Urinary bladder (tissue), 4 donors: ENCODE results near the gene P2RY13. TPM values are rescaled to one million over a fixed set of nuclear protein-coding genes. Genes with fewer than 3 reads are reported as not detected.

ENCODE experiments used
- DNase-seq: peaks from one replicate; pipeline ENCODE4 v3.0.0-alpha.2; 2015; ENCODE audit errors: extremely low spot score
- H3K27ac ChIP-seq: one replicate; pipeline ENCODE4 v1.5.1; 2013; ENCODE audit warnings: low read depth, mild to moderate bottlenecking, moderate library complexity
- H3K36me3 ChIP-seq: one replicate; pipeline ENCODE4 v1.6.1; 2013; ENCODE audit warnings: mild to moderate bottlenecking, moderate library complexity; ENCODE audit not compliant: insufficient read depth
- H3K4me1 ChIP-seq: one replicate; pipeline ENCODE4 v1.6.1; 2013; ENCODE audit warnings: mild to moderate bottlenecking, moderate library complexity; ENCODE audit not compliant: insufficient read depth
- H3K4me3 ChIP-seq: one replicate; pipeline ENCODE4 v1.5.1; 2013; ENCODE audit warnings: low read depth, low read length
- WGBS: extraction: QIAGEN DNeasy Blood & Tissue Kit; methylation state at CpG from one replicate; pipeline ENCODE4 v1.1.7; 2013; 5-methylcytosine and 5-hydroxymethylcytosine counted together
- polyA plus RNA-seq: library from polyadenylated mRNA; stranded (reverse); fragments of 200-250 nt; gene quantifications from one replicate; pipeline ENCODE4 v1.2.3, GENCODE V29; 2013
- total RNA-seq: library from RNA; depleted of rRNA; stranded (reverse); fragments of >200 nt; gene quantifications from one replicate; pipeline ENCODE4 v1.2.3, GENCODE V29; 2014
- donor health status: healthy with polysubstance abuse.
- donor health status: healthy.

The P2RY13 gene
- total RNA-seq: 2.3 TPM
- 0.57 TPM for polyA plus RNA-seq

- no peak for DNase-seq
- Histone ChIP-seq H3K36me3 (no peaks in the 10 kb centered on the region), H3K4me1 (no peaks in the 10 kb centered on the region), H3K4me3 (no peak within 1 kb of the TSS), H3K27ac (no peak within 1 kb of the TSS)
- WGBS: 94% methylated on average over 1 of the region's 1 CpG
Measured at GRCh38 chr3:151329363-151329762, at the start of gene P2RY13. Gene P2RY13, minus strand, starts transcription at chr3:151329549. Its CDS starts 21 bp downstream, at chr3:151329528.

GRCh38 chr3:151377768-151378385 lies 48.5 kb upstream of the P2RY13 start:
- DNase-seq: no peak
- WGBS: 85% methylated on average over 8 of the region's 8 CpGs
- Histone ChIP-seq H3K4me3 (no peak overlapping the region), H3K4me1 (no peaks in the 10 kb centered on the region), H3K27ac (no peak overlapping the region), H3K36me3 (no peaks in the 10 kb centered on the region)

GRCh38 chr3:151372063-151372820 lies 42.9 kb upstream of the P2RY13 start:
- H3K4me1 ChIP-seq: no peaks in the 10 kb centered on the region
- DNase-seq: no peak
- no peak overlapping the region for H3K4me3 ChIP-seq
- 94% methylated on average over 4 of the region's 4 CpGs for WGBS
- H3K36me3 ChIP-seq: no peaks in the 10 kb centered on the region
- H3K27ac ChIP-seq: no peak overlapping the region

DNA sequence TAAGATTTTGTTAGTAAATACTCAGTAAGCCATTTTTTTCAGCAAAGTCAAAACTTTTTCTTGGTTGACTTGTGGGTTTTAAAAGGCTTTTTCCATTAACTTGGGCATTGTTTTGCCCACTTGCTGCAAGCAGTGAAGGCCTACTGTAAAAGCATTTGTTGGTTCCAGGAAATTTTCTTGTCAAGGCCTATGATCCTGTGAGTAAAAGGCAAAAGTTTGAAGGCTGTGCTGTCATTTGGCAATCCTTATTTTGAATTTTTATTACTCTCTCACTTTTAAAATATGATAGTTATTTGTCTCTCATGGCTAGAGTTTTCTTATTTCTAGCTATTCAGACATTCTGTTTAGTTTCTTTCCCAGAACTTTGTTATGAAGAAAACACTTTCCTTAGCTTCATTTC lies 42.2 kb upstream of the P2RY13 start:
- H3K4me1 ChIP-seq: no peaks in the 10 kb centered on the region
- DNase-seq: no peak
- no peak overlapping the region for H3K27ac ChIP-seq
- no peak overlapping the region for H3K4me3 ChIP-seq
- H3K36me3 ChIP-seq: no peaks in the 10 kb centered on the region

GRCh38 chr3:151367448-151367847 lies 38.1 kb upstream of the P2RY13 start:
- Histone ChIP-seq H3K4me3 (no peak overlapping the region), H3K36me3 (no peaks in the 10 kb centered on the region), H3K27ac (no peak overlapping the region), H3K4me1 (no peaks in the 10 kb centered on the region)
- no peak for DNase-seq
- WGBS: 86% methylated on average over 5 of the region's 5 CpGs

GRCh38 chr3:151366993-151367392 lies 37.6 kb upstream of the P2RY13 start:
- Histone ChIP-seq H3K4me3 (no peak overlapping the region), H3K36me3 (no peaks in the 10 kb centered on the region), H3K4me1 (no peaks in the 10 kb centered on the region), H3K27ac (no peak overlapping the region)
- no peak for DNase-seq
- WGBS: 83% methylated on average over 3 of the region's 3 CpGs

- H3K4me3 ChIP-seq: no peak overlapping the region
- no peak for DNase-seq
Measured at GRCh38 chr3:151362751-151363174, 33.4 kb upstream of the P2RY13 start.

DNA sequence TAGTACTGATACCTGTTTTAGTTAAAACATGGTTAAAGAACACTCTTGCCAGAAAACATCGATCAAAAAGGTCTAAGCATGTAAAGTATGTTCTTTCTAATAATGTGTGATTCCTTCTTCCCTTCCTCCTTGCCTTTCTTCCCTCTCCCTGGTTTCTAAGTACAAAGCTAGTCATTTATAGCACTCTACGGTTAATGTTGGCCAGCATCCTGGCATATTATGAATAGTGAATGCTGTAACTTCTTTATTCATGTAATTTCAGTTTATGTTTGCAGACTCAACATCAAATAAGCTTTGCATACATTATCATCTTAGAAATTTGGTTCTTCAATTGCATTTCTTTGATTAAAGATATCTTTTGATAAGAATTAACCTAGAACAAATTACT lies 28.1 kb upstream of the P2RY13 start:
- Histone ChIP-seq H3K4me1 (no peaks in the 10 kb centered on the region), H3K27ac (no peak overlapping the region), H3K36me3 (no peaks in the 10 kb centered on the region), H3K4me3 (no peak overlapping the region)
- DNase-seq: no peak
- 59% methylated on average over 2 of the region's 2 CpGs for WGBS

More at GRCh38 chr3:151362751-151363174, 33.4 kb upstream of the P2RY13 start:
- no peaks in the 10 kb centered on the region for H3K36me3 ChIP-seq
- WGBS: 72% methylated on average over 3 of the region's 3 CpGs
- H3K27ac ChIP-seq: no peak overlapping the region
- no peaks in the 10 kb centered on the region for H3K4me1 ChIP-seq

DNA sequence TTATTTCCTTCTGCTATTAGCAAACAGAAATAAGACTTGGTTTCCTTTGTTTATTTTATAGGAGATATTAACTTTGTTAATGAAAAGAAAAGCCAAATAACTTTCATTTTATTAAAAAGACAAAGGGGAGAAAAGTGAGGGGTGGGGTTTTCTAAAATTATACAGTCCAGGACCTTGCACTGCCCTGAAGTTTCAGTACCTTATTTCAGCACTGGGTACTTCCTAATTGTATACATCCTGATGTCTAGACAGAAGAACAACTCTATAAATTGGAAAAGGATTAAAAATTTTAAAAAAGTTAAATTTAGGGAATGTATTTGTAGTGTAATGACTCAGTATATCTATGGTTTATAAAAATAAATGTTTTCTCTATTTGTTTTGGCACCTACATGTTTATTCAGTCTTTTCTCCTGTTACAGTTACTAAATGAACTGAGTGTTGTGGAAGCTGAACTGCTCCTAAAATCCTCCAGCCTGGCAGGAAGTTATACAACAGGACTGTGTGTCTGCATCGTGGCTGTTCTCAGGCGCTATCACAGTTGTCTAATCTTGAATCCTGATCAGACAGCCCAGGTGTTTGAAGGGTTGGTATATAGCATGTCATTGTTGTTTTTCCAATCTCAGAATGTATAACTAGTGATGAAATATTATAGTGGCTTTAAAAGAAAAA lies 27.6 kb upstream of the P2RY13 start:
- Histone ChIP-seq H3K4me3 (no peak overlapping the region), H3K36me3 (no peaks in the 10 kb centered on the region), H3K4me1 (no peaks in the 10 kb centered on the region), H3K27ac (no peak overlapping the region)
- DNase-seq: no peak
- 35% methylated on average over 2 of the region's 2 CpGs for WGBS

DNA sequence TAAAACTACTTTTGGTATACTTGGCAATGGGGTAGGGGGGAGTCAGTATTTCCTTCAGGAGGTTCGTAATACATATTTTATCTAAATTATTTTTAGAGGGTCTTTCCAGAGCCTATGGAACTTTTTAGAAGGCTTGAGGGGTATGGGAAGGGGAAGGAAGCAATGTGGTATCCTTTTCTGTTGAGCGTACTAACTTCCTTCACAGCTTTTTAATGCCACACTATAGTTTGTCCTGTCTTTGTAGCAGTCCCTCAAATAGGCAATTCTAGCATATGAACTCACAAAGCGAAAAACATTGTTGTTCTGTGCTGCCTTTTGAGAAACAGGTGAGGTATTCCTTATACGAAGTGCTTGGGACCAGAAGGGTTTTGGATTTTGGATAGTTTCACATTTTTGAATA lies 22.3 kb upstream of the P2RY13 start:
- WGBS: 92% methylated on average over 4 of the region's 4 CpGs
- no peak overlapping the region for H3K4me3 ChIP-seq
- H3K27ac ChIP-seq: no peak overlapping the region
- H3K36me3 ChIP-seq: no peaks in the 10 kb centered on the region
- H3K4me1 ChIP-seq: no peaks in the 10 kb centered on the region
- no peak for DNase-seq

- 96% methylated on average over 1 of the region's 1 CpG for WGBS
- no peak for DNase-seq
Measured at GRCh38 chr3:151351219-151351618, 21.9 kb upstream of the P2RY13 start.

DNA sequence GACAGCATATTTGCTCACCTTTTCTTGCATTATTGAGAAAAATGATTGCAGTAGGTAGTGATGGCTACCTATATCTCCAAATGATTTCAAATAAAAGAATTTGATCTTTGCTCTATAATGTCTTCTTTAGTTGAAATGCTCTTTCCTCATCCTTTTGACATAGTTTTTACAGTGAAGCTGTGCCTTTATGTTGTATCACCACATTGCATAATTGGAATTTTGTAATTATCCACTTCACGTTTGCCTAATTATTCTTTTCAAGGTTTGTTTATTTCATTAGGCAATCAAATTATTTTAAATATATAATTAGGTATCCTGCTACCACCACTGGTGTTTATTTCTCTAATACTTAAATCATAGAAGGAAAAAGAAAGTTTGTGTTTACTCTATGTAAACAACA lies 21.3 kb upstream of the P2RY13 start:
- H3K4me3 ChIP-seq: no peak overlapping the region
- 72% methylated on average over 1 of the region's 1 CpG for WGBS
- H3K4me1 ChIP-seq: no peaks in the 10 kb centered on the region
- H3K36me3 ChIP-seq: no peaks in the 10 kb centered on the region
- H3K27ac ChIP-seq: no peak overlapping the region
- DNase-seq: no peak

More at GRCh38 chr3:151351219-151351618, 21.9 kb upstream of the P2RY13 start:
- no peak overlapping the region for H3K27ac ChIP-seq
- H3K4me3 ChIP-seq: no peak overlapping the region
- H3K4me1 ChIP-seq: no peaks in the 10 kb centered on the region
- H3K36me3 ChIP-seq: no peaks in the 10 kb centered on the region

DNA sequence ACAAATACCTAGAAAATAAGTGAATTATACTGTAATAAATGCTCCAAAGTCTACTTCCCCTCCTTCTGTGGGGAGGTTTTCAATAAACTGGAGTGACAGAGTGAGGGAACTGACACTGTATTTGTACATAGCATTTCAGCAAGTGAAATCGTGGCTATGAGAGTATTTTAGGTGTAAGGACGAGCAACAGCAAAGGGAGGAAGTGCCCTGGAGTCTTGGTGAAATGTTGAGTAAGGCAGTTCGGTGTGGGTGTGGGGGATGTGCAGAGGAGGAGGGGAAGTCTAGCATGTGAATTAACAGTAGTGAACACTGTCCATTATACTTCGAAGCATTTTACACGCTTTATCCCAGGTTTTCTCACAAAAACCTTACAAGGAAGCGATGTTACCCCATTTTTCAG lies 18.1 kb upstream of the P2RY13 start:
- Histone ChIP-seq H3K4me1 (no peaks in the 10 kb centered on the region), H3K27ac (no peak overlapping the region), H3K4me3 (no peak overlapping the region), H3K36me3 (no peaks in the 10 kb centered on the region)
- 78% methylated on average over 6 of the region's 6 CpGs for WGBS
- no peak for DNase-seq

DNA sequence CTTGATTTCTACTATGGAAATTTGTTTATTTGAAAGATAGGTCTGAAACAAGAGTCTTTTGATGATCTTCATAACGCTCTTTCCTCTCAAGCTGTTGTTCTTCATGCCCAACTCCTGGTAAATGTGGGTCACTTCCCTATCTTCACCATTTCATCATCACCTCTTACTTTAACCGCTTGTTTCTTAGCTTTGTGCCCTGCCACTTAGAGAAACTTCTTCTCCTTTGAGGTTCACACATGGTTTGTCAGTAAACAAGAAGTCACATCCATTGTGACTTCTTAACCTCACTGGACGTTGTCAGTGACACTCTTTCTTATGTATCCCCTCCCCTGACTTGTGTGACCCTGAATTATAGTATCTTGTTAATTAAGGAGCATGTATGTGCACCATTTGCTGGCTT lies 16.9 kb upstream of the P2RY13 start:
- 68% methylated on average over 3 of the region's 3 CpGs for WGBS

More for the DNA sequence above, 16.9 kb upstream of the P2RY13 start:
- Histone ChIP-seq H3K4me1 (no peaks in the 10 kb centered on the region), H3K36me3 (no peaks in the 10 kb centered on the region), H3K27ac (no peak overlapping the region), H3K4me3 (no peak overlapping the region)
- DNase-seq: no peak
